Liver (tissue), 9 donors: ENCODE results near the gene RPS14. TPM values are rescaled to one million over a fixed set of nuclear protein-coding genes. Genes with fewer than 3 reads are reported as not detected.

Source experiments
- DNase-seq: peaks from one replicate; pipeline ENCODE4 v3.0.0-alpha.2; 2017; ENCODE audit warnings: low spot score
- H3K27ac ChIP-seq, 2 donors: one replicate each; pipeline ENCODE4 v1.7.0; 2013; ENCODE audit warnings: inconsistent platforms in 2 of 2, low read length in 2 of 2, control low read depth in 1 of 2, low read depth in 1 of 2, mild to moderate bottlenecking in 1 of 2
- H3K27me3 ChIP-seq, 4 donors: one replicate each; pipeline versions ENCODE4 v1.6.1 to v1.7.0; 2013; ENCODE audit warnings: low read length in 3 of 4, inconsistent platforms in 1 of 4, mild to moderate bottlenecking in 1 of 4, moderate library complexity in 1 of 4; ENCODE audit not compliant: control insufficient read depth in 4 of 4, insufficient read depth in 4 of 4
- H3K36me3 ChIP-seq, 4 donors: one replicate each; pipeline versions ENCODE4 v1.6.1 to v1.7.0; 2013; ENCODE audit warnings: low read length in 3 of 4, mild to moderate bottlenecking in 3 of 4, low read depth in 1 of 4, moderate library complexity in 1 of 4; ENCODE audit not compliant: control insufficient read depth in 4 of 4, insufficient read depth in 3 of 4
- H3K4me1 ChIP-seq, 4 donors: one replicate each; pipeline versions ENCODE4 v1.6.1 to v1.7.0; 2013; ENCODE audit warnings: low read length in 3 of 4, mild to moderate bottlenecking in 3 of 4, moderate library complexity in 1 of 4; ENCODE audit not compliant: control insufficient read depth in 4 of 4, insufficient read depth in 4 of 4
- H3K4me3 ChIP-seq, 3 donors: one replicate each; pipeline versions ENCODE4 v1.6.1 to v1.7.0; 2013; ENCODE audit warnings: low read length in 3 of 3, control low read depth in 1 of 3, low read depth in 1 of 3, mild to moderate bottlenecking in 1 of 3
- H3K9ac ChIP-seq, 2 donors: one replicate each; pipeline ENCODE4 v1.7.0; 2013; ENCODE audit warnings: low read length in 2 of 2, mild to moderate bottlenecking in 2 of 2, moderate library complexity in 2 of 2, control low read depth in 1 of 2, low read depth in 1 of 2
- H3K9me3 ChIP-seq, 4 donors: one replicate each; pipeline versions ENCODE4 v1.6.1 to v1.7.0; 2013; ENCODE audit warnings: low read length in 3 of 4; ENCODE audit not compliant: control insufficient read depth in 4 of 4
- ATF3 ChIP-seq: IDR thresholded peaks from 2 replicates; pipeline ENCODE4 v1.6.1; 2016; ENCODE audit warnings: antibody characterized with exemption
- CTCF ChIP-seq: fragments of 150-350 bp; IDR thresholded peaks from 2 replicates; pipeline ENCODE4 v1.5.1; 2017; ENCODE audit warnings: improper control_type of control experiment, low read depth, low read length; ENCODE audit not compliant: missing input control
- EGR1 ChIP-seq, 2 donors: IDR thresholded peaks; 2 replicates each; pipeline ENCODE4 v1.6.1; 2016 to 2018; ENCODE audit warnings: antibody characterized with exemption in 2 of 2, low read depth in 2 of 2
- FOXA1 ChIP-seq: IDR thresholded peaks from 2 replicates; pipeline ENCODE4 v1.6.1; 2016; ENCODE audit warnings: antibody characterized with exemption
- FOXA2 ChIP-seq: IDR thresholded peaks from 2 replicates; pipeline ENCODE4 v1.6.1; 2016; ENCODE audit warnings: antibody characterized with exemption
- GABPA ChIP-seq, 2 donors: IDR thresholded peaks in 1 of 2; conservative IDR thresholded peaks in 1 of 2; 2 replicates each; pipeline ENCODE4 v1.6.1; 2016; ENCODE audit warnings: antibody characterized with exemption in 2 of 2, mild to moderate bottlenecking in 1 of 2, moderate library complexity in 1 of 2
- HNF4A ChIP-seq, 2 donors: conservative IDR thresholded peaks; 2 replicates each; pipeline ENCODE4 v1.6.1; 2016; ENCODE audit warnings: antibody characterized with exemption in 2 of 2, mild to moderate bottlenecking in 2 of 2
- HNF4G ChIP-seq: IDR thresholded peaks from 2 replicates; pipeline ENCODE4 v1.6.1; 2016; ENCODE audit warnings: antibody characterized with exemption
- JUND ChIP-seq, 2 donors: IDR thresholded peaks; 2 replicates each; pipeline ENCODE4 v1.6.1; 2016; ENCODE audit warnings: antibody characterized with exemption in 2 of 2
- MAX ChIP-seq: IDR thresholded peaks from 2 replicates; pipeline ENCODE4 v1.6.1; 2016; ENCODE audit warnings: antibody characterized with exemption
- NR2F2 ChIP-seq: IDR thresholded peaks from 2 replicates; pipeline ENCODE4 v1.6.1; 2016; ENCODE audit warnings: antibody characterized with exemption
- RAD21 ChIP-seq, 2 donors: IDR thresholded peaks; 2 replicates each; pipeline ENCODE4 v1.6.1; 2016; ENCODE audit warnings: antibody characterized with exemption in 2 of 2, mild to moderate bottlenecking in 2 of 2
- REST ChIP-seq: IDR thresholded peaks from 2 replicates; pipeline ENCODE4 v1.6.1; 2016; ENCODE audit warnings: antibody characterized with exemption, mild to moderate bottlenecking
- RXRA ChIP-seq, 2 donors: IDR thresholded peaks; 2 replicates each; pipeline ENCODE4 v1.6.1; 2017 to 2018; ENCODE audit warnings: antibody characterized with exemption in 2 of 2, mild to moderate bottlenecking in 1 of 2
- TAF1 ChIP-seq: conservative IDR thresholded peaks from 2 replicates; pipeline ENCODE4 v1.6.1; 2016; ENCODE audit warnings: antibody characterized with exemption, mild to moderate bottlenecking
- YY1 ChIP-seq: IDR thresholded peaks from 2 replicates; pipeline ENCODE4 v1.6.1; 2016; ENCODE audit warnings: antibody characterized with exemption, mild to moderate bottlenecking
- ZBTB33 ChIP-seq: IDR thresholded peaks from 2 replicates; pipeline ENCODE4 v1.6.1; 2016; ENCODE audit warnings: antibody characterized with exemption
- WGBS: extraction: QIAGEN DNeasy Blood & Tissue Kit; methylation state at CpG from one replicate; pipeline ENCODE4 v1.1.7; 2013; 5-methylcytosine and 5-hydroxymethylcytosine counted together
- polyA plus RNA-seq, 2 donors: library from polyadenylated mRNA; stranded (reverse) in 1 of 2; unstranded in 1 of 2; fragments of 200-250 nt in 1 of 2; fragments of >200 nt in 1 of 2; fragmentation: Nextera tagmentation in 1 of 2; extraction: Ambion mirVana in 1 of 2; gene quantifications; one replicate each; pipeline versions ENCODE4 v1.2.1 to v1.2.3, GENCODE V29; 2013 to 2015
- total RNA-seq, 2 donors: library from RNA; depleted of rRNA; stranded (reverse); fragments of >200 nt; gene quantifications; one replicate each; pipeline ENCODE4 v1.2.3, GENCODE V29; 2014
- donor health status: healthy.
- donor health status: healthy.
- donor health status: healthy.
- donor health status: healthy.
- donor health status: healthy.

The RPS14 gene
- total and polyA plus RNA-seq, 4 donors, result 609 to 956 (median 885) TPM

GRCh38 chr5:150447188-150447587 lies 2.4 kb downstream of the RPS14 start:
- no peak overlapping the region for H3K27ac ChIP-seq
- no peaks in the 10 kb centered on the region for H3K9me3 ChIP-seq
- no peaks in the 10 kb centered on the region for H3K27me3 ChIP-seq
- TF ChIP-seq ATF3, result no peak
- TF ChIP-seq GABPA (IDR thresholded peaks at IDR 0.05 in 1 of 2, conservative IDR thresholded peaks at IDR 0.05 in 1 of 2), result no peak
- TF ChIP-seq ZBTB33, result no peak
- TF ChIP-seq REST, result no peak
- no peak for TF ChIP-seq FOXA1
- no peak for TF ChIP-seq RXRA (IDR thresholded peaks at IDR 0.05)
- no peak for TF ChIP-seq CTCF
- no peak for TF ChIP-seq RAD21 (IDR thresholded peaks at IDR 0.05)
- TF ChIP-seq YY1, result no peak
- TF ChIP-seq HNF4G, result no peak
- TF ChIP-seq HNF4A (conservative IDR thresholded peaks at IDR 0.05), result no peak
- no peak for TF ChIP-seq JUND (IDR thresholded peaks at IDR 0.05)
- H3K4me1 ChIP-seq, result peaks cover 0 to 18% (median 11%) of the 10 kb centered on the region in 4 donors
- DNase-seq, result no peak
- peaks cover 17 to 50% (median 49%) of the 10 kb centered on the region in 4 donors for H3K36me3 ChIP-seq
- H3K9ac ChIP-seq, result no peak overlapping the region
- 93% methylated on average over 6 of the region's 6 CpGs for WGBS
- H3K4me3 ChIP-seq, result no peak overlapping the region

- no peak overlapping the region for H3K9ac ChIP-seq
- no peak overlapping the region for H3K4me3 ChIP-seq
- H3K36me3 ChIP-seq, result peaks cover 17 to 52% (median 51%) of the 10 kb centered on the region in 4 donors
- DNase-seq, result no peak
- WGBS, result 94% methylated on average over 6 of the region's 6 CpGs
- no peaks in the 10 kb centered on the region for H3K27me3 ChIP-seq
- H3K9me3 ChIP-seq, result no peaks in the 10 kb centered on the region
- no peak overlapping the region for H3K27ac ChIP-seq
- H3K4me1 ChIP-seq, result peaks cover 0 to 18% (median 11%) of the 10 kb centered on the region in 4 donors
- no peak for TF ChIP-seq HNF4A (conservative IDR thresholded peaks at IDR 0.05)
- no peak for TF ChIP-seq REST
- no peak for TF ChIP-seq HNF4G
- no peak for TF ChIP-seq YY1
- TF ChIP-seq TAF1, result no peak
- TF ChIP-seq EGR1 (IDR thresholded peaks at IDR 0.05; ENCODE audit: low read depth in 2 of 2), result no peak
- TF ChIP-seq FOXA2, result no peak
- no peak for TF ChIP-seq ZBTB33
- no peak for TF ChIP-seq NR2F2
- no peak for TF ChIP-seq ATF3
- TF ChIP-seq MAX, result no peak
These were observed 3.0 kb downstream of the RPS14 start for GRCh38 chr5:150446583-150446982.
